ENCODE data around the gene TMEM179B. TPM values are rescaled to one million over a fixed set of nuclear protein-coding genes. Genes with fewer than 3 reads are reported as not detected.
A peak's percentile ranks its signal among the peaks of the same experiment; 100 is the strongest.

The TMEM179B gene
- total and polyA plus RNA-seq, 2 of the 13 experiments (the other 11 are each of a cell fraction or from before 2014, with no cell fraction given): 24.8 to 25.7 TPM

DNA sequence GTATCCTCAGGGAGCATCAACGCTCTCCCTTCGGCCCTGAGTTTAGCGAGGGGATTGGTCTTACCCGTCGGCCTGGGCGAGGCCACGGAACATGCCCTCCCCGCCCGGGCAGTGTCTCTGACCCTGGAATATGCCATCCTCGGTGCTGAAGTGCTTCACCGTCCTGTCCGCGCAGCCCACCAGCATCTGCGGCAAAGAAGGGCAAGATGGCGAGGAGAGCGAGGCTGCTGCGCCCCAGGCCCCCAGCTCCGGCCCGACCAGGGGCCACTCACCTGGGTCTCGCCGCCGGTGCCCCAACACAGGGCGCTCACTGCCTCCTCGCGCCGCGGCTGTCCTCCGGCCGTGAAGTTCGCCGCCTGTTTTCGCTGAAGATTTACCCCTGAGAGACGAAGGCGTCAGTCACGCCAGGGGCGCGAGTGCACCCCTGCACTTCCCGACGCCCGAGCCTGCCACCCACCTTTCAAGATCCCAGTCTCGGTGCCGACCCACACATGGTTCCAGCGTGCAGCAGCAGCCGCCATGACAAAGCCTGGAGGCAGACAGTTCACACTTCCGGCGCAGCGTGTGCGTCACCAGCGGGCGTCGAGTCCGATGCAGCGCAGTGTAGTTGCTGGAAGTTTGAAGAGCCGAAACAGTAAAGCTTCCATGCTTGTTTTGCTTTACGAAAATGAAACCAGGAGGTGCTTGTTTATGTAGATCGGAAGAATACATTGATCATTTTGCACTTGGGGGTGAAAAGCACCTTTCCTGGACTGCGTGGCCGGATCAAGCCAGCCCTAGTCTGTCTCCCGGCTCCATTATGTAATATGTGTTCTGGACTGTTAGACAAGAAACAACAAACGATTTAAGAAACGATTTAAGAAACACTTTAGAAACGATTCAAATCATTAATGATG is 52.1 kb downstream of the TMEM179B start, which contains the start of gene WDR74 (continued):
- TF ChIP-seq, protein P1, sequence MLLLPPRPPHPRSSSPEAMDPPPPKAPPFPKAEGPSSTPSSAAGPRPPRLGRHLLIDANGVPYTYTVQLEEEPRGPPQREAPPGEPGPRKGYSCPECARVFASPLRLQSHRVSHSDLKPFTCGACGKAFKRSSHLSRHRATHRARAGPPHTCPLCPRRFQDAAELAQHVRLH (CRISPR knock-in tag; IDR thresholded peaks at IDR 0.05; ENCODE audit: borderline replicate concordance, low read depth): peak; percentile 97
- TF ChIP-seq GATA4 (IDR thresholded peaks at IDR 0.05; ENCODE audit: borderline replicate concordance, low read depth) (peak; percentile 65; the same call in 1 of the 2 replicates), ZNF781 (CRISPR knock-in tag; IDR thresholded peaks at IDR 0.05; ENCODE audit: borderline replicate concordance, not compliant biosample characterization) (no peak), FOXK1 (CRISPR knock-in tag; IDR thresholded peaks at IDR 0.05; ENCODE audit: borderline replicate concordance, low read depth) (peak; percentile 97), POLR2AphosphoS2 (IDR thresholded peaks at IDR 0.05; ENCODE audit: low read depth, low read length) (no peak), KLF6 (CRISPR knock-in tag; IDR thresholded peaks at IDR 0.05) (peak; percentile 74; the same call in 1 of the 2 replicates), ZNF572 (CRISPR knock-in tag; IDR thresholded peaks at IDR 0.05) (peak; percentile 48; the same call in 1 of the 2 replicates), RNF2 (conservative IDR thresholded peaks at IDR 0.05; ENCODE audit: low read depth) (no peak), THYN1 (CRISPR knock-in tag; IDR thresholded peaks at IDR 0.05; ENCODE audit: borderline replicate concordance, low read depth) (no peak), ZNF329 (CRISPR knock-in tag; IDR thresholded peaks at IDR 0.05; ENCODE audit: low read depth) (peak; percentile 55; the same call in 1 of the 2 replicates), POGZ (CRISPR knock-in tag; IDR thresholded peaks at IDR 0.05) (peak; percentile 87), U2AF1 (optimal IDR thresholded peaks at IDR 0.05; ENCODE audit: low read depth, low read length) (peak; percentile 89), DNMT1 (CRISPR knock-in tag; IDR thresholded peaks at IDR 0.05) (no peak), FOXA1 (IDR thresholded peaks at IDR 0.05) (no peak), FOXA1 (CRISPR knock-in tag; IDR thresholded peaks at IDR 0.05) (peak; percentile 40), ZNF260 (CRISPR knock-in tag; IDR thresholded peaks at IDR 0.05; ENCODE audit: borderline replicate concordance, low read depth) (no peak)
- TF ChIP-seq, protein P2, sequence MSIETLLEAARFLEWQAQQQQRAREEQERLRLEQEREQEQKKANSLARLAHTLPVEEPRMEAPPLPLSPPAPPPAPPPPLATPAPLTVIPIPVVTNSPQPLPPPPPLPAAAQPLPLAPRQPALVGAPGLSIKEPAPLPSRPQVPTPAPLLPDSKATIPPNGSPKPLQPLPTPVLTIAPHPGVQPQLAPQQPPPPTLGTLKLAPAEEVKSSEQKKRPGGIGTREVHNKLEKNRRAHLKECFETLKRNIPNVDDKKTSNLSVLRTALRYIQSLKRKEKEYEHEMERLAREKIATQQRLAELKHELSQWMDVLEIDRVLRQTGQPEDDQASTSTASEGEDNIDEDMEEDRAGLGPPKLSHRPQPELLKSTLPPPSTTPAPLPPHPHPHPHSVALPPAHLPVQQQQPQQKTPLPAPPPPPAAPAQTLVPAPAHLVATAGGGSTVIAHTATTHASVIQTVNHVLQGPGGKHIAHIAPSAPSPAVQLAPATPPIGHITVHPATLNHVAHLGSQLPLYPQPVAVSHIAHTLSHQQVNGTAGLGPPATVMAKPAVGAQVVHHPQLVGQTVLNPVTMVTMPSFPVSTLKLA (IDR thresholded peaks at IDR 0.05): peak; percentile 87
- TF ChIP-seq, protein P3, sequence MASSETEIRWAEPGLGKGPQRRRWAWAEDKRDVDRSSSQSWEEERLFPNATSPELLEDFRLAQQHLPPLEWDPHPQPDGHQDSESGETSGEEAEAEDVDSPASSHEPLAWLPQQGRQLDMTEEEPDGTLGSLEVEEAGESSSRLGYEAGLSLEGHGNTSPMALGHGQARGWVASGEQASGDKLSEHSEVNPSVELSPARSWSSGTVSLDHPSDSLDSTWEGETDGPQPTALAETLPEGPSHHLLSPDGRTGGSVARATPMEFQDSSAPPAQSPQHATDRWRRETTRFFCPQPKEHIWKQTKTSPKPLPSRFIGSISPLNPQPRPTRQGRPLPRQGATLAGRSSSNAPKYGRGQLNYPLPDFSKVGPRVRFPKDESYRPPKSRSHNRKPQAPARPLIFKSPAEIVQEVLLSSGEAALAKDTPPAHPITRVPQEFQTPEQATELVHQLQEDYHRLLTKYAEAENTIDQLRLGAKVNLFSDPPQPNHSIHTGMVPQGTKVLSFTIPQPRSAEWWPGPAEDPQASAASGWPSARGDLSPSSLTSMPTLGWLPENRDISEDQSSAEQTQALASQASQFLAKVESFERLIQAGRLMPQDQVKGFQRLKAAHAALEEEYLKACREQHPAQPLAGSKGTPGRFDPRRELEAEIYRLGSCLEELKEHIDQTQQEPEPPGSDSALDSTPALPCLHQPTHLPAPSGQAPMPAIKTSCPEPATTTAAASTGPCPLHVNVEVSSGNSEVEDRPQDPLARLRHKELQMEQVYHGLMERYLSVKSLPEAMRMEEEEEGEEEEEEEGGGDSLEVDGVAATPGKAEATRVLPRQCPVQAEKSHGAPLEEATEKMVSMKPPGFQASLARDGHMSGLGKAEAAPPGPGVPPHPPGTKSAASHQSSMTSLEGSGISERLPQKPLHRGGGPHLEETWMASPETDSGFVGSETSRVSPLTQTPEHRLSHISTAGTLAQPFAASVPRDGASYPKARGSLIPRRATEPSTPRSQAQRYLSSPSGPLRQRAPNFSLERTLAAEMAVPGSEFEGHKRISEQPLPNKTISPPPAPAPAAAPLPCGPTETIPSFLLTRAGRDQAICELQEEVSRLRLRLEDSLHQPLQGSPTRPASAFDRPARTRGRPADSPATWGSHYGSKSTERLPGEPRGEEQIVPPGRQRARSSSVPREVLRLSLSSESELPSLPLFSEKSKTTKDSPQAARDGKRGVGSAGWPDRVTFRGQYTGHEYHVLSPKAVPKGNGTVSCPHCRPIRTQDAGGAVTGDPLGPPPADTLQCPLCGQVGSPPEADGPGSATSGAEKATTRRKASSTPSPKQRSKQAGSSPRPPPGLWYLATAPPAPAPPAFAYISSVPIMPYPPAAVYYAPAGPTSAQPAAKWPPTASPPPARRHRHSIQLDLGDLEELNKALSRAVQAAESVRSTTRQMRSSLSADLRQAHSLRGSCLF (CRISPR knock-in tag; IDR thresholded peaks at IDR 0.05; ENCODE audit: borderline replicate concordance): no peak
- TF ChIP-seq, protein P4, sequence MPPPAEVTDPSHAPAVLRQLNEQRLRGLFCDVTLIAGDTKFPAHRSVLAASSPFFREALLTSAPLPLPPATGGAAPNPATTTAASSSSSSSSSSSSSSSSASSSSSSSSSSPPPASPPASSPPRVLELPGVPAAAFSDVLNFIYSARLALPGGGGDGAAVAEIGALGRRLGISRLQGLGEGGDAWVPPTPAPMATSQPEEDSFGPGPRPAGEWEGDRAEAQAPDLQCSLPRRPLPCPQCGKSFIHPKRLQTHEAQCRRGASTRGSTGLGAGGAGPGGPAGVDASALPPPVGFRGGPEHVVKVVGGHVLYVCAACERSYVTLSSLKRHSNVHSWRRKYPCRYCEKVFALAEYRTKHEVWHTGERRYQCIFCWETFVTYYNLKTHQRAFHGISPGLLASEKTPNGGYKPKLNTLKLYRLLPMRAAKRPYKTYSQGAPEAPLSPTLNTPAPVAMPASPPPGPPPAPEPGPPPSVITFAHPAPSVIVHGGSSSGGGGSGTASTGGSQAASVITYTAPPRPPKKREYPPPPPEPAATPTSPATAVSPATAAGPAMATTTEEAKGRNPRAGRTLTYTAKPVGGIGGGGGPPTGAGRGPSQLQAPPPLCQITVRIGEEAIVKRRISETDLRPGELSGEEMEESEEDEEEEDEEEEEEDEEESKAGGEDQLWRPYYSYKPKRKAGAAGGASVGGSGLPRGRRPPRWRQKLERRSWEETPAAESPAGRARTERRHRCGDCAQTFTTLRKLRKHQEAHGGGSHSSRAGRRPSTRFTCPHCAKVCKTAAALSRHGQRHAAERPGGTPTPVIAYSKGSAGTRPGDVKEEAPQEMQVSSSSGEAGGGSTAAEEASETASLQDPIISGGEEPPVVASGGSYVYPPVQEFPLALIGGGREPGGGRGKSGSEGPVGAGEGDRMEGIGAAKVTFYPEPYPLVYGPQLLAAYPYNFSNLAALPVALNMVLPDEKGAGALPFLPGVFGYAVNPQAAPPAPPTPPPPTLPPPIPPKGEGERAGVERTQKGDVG (CRISPR knock-in tag; IDR thresholded peaks at IDR 0.05; ENCODE audit: borderline replicate concordance): 0 out of 2 replicates have a peak, but pooled peaks have one; percentile 39
